K562 (cell line): ENCODE data around the gene DBNDD1. TPM values are rescaled to one million over a fixed set of nuclear protein-coding genes. Genes with fewer than 3 reads are reported as not detected.

Experiments
- BMI1 ChIP-seq: fragments of 150-350 bp; IDR thresholded peaks from 2 replicates; pipeline ENCODE4 v1.6.1; 2014; ENCODE audit warnings: low read length
- CHD7 ChIP-seq: fragments of 200-600 bp; sonication (generic); IDR thresholded peaks from one replicate; pipeline ENCODE4 v1.6.1; 2012; ENCODE audit warnings: mild to moderate bottlenecking, low read depth, low read length, inconsistent platforms
- CXXC5 ChIP-seq: fragments of 250-450 bp; sonication (Bioruptor Pico); IDR thresholded peaks from 2 replicates; pipeline ENCODE4 v1.8.0; 2022; ENCODE audit warnings: inconsistent platforms, mild to moderate bottlenecking, moderate library complexity
- EP300 ChIP-seq: IDR thresholded peaks from 2 replicates; pipeline ENCODE4 v1.6.1; 2012; ENCODE audit warnings: low read length, improper control_type of control experiment
- KDM5B ChIP-seq: fragments of 200-600 bp; sonication (generic); IDR thresholded peaks from 2 replicates; pipeline ENCODE4 v1.6.1; 2012; ENCODE audit warnings: low read depth, mild to moderate bottlenecking, moderate library complexity, low read length, control low read depth, inconsistent platforms; ENCODE audit not compliant: insufficient replicate concordance
- MCM2 ChIP-seq: fragments of 450-650 bp; IDR thresholded peaks from 2 replicates; pipeline ENCODE4 v1.6.1; 2017; ENCODE audit warnings: low read depth, mild to moderate bottlenecking
- NFE2L1 ChIP-seq: fragments of 450-650 bp; IDR thresholded peaks from 2 replicates; pipeline ENCODE4 v1.6.1; 2016; ENCODE audit warnings: missing genetic modification characterization, low read depth, mild to moderate bottlenecking, missing compliant biosample characterization, moderate library complexity, borderline replicate concordance
- OTX1 ChIP-seq: fragments of 450-650 bp; formaldehyde crosslinking; IDR thresholded peaks from 2 replicates; pipeline ENCODE4 v1.4.0; 2022; ENCODE audit warnings: mild to moderate bottlenecking
- POLR2G ChIP-seq: fragments of 200-400 bp; formaldehyde crosslinking; IDR thresholded peaks from 2 replicates; pipeline ENCODE4 v1.6.1; 2017; ENCODE audit warnings: low read depth, mild to moderate bottlenecking, antibody characterized with exemption, low read length, moderate library complexity
- SUPT5H ChIP-seq: fragments of 450-650 bp; IDR thresholded peaks from 2 replicates; pipeline ENCODE4 v1.6.1; 2016
- ZNF324 ChIP-seq: fragments of 250-450 bp; sonication (Bioruptor Pico); IDR thresholded peaks from 2 replicates; pipeline ENCODE4 v1.4.0; 2020; ENCODE audit warnings: mild to moderate bottlenecking
- polyA plus RNA-seq, 8 experiments: library from polyadenylated mRNA; depleted of rRNA in 4 of 8; stranded (reverse) in 5 of 8; unstranded in 3 of 8; fragments of >200 nt; fragmentation: Nextera tagmentation in 2 of 8; fragmentation: Illumina TruSeq in 1 of 8; extraction: Ambion mirVana in 2 of 8; extraction: Trizol in 1 of 8; gene quantifications; 2 replicates each; pipeline versions ENCODE4 v1.2.1 to v1.2.3, GENCODE V29; 2011 to 2014; ENCODE audit warnings: inconsistent platforms in 1 of 8, missing spikeins in 1 of 8
- total RNA-seq, 7 experiments: library from RNA; depleted of rRNA in 6 of 7; stranded (reverse); fragments of >200 nt in 6 of 7; fragmentation: Illumina TruSeq in 2 of 7; extraction: Trizol in 2 of 7; gene quantifications; 2 replicates each; pipeline versions ENCODE4 v1.2.1 to v1.2.3, GENCODE V29; 2011 to 2021; ENCODE audit warnings: low replicate concordance in 1 of 7
- TF ChIP-seq, protein P1 (sequence below): IDR thresholded peaks from 2 replicates; pipeline ENCODE4 v1.6.1; 2011; ENCODE audit not compliant: insufficient read length; ENCODE audit errors: extremely low read depth
- TF ChIP-seq, protein P2 (sequence below): sonication (generic); formaldehyde crosslinking; IDR thresholded peaks from 2 replicates; pipeline ENCODE4 v1.8.1; 2023; ENCODE audit warnings: mild to moderate bottlenecking, missing genetic modification reagents

DBNDD1 gene
- total and polyA plus RNA-seq, 9 of the 15 experiments (the other 6 are each of a cell fraction or from before 2014, with no cell fraction given) = 0.55 to 13.0 (median 5.8) TPM

DNA sequence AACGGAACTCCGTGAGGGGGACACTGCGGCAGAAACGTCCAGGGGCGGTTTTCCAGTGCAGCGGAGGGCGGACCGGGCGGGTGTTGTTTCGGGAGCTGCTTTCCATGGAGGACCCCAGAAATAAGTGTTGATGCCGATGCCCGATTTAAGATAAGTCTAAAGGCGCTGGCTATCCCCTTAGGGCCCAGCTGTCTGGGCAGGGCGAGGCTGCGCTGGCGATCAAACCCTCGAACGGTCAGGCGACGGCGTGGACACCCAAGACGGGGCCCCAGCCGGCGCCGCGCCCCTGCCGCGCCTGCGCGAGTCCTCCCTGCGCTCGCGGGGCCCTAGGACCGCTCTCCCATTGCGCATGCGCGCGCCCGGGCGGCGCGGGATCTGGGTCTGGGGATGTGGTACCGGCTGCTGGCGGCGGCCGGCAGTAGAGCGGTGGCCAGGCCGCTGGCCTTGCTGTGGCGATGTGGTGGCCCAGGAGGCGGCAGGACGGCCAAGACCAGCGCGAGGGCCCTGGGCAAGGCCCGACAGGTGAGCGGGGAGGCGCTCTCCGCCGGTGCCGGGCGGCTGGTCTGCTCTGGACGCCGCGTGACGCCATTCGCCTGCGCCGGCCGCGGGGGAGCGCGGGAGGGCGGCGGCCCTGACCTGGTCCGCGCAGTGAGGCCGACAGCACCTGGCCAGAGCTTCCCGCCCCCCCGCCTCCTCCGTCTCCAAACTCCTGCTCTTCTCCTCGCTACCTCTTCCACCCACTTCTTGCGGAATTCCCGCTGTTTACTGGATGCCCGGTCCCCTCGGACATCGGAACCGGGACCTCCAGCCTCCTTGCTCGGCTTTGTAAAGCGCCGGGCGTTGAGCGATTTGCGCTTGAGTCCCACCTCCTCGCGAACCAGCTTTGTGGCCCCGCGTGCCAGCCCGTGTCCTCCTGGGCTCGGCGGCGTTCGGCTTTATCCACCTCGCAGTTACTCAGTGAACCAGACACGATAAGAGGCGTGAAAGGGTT lies 46.7 kb downstream of the DBNDD1 start (continued):
- TF ChIP-seq KDM5B (peak; percentile 90), NFE2L1 (no peak), OTX1 (CRISPR knock-in tag) (no peak), BMI1 (no peak), POLR2G (peak; percentile 95), EP300 (no peak), SUPT5H (peak; percentile 95), MCM2 (no peak), CXXC5 (CRISPR knock-in tag) (peak; percentile 96), ZNF324 (CRISPR knock-in tag) (no peak), CHD7 (no peak)
- TF ChIP-seq, protein P1, sequence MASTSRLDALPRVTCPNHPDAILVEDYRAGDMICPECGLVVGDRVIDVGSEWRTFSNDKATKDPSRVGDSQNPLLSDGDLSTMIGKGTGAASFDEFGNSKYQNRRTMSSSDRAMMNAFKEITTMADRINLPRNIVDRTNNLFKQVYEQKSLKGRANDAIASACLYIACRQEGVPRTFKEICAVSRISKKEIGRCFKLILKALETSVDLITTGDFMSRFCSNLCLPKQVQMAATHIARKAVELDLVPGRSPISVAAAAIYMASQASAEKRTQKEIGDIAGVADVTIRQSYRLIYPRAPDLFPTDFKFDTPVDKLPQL = no peak
- TF ChIP-seq, protein P2, sequence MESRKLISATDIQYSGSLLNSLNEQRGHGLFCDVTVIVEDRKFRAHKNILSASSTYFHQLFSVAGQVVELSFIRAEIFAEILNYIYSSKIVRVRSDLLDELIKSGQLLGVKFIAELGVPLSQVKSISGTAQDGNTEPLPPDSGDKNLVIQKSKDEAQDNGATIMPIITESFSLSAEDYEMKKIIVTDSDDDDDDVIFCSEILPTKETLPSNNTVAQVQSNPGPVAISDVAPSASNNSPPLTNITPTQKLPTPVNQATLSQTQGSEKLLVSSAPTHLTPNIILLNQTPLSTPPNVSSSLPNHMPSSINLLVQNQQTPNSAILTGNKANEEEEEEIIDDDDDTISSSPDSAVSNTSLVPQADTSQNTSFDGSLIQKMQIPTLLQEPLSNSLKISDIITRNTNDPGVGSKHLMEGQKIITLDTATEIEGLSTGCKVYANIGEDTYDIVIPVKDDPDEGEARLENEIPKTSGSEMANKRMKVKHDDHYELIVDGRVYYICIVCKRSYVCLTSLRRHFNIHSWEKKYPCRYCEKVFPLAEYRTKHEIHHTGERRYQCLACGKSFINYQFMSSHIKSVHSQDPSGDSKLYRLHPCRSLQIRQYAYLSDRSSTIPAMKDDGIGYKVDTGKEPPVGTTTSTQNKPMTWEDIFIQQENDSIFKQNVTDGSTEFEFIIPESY (CRISPR knock-in tag) = 0 out of 2 replicates have a peak, but pooled peaks have one; percentile 12
